NCI-H82 treated with DMSO at 0.1 percent for 48 hours (cell line): ENCODE results near the gene SAMHD1.
"Not testable (repeated sequence)": the region's sequence is repeated elsewhere in the genome, so short reads cannot be mapped to it uniquely, and the experiment has no call there.

Source experiments
- DNase-seq: peaks from one replicate; lab custom pipeline; 2025; ENCODE audit not compliant: unreplicated experiment; lab: John Stamatoyannopoulos, UW

Gene SAMHD1

GRCh38 chr20:36875702-36876472, 75.6 kb downstream of the SAMHD1 start, which contains the start of gene TLDC2:
Gene TLDC2, plus strand, starts transcription at chr20:36876138. Its CDS starts 37 bp downstream, at chr20:36876175.
- DNase-seq = no peak

GRCh38 chr20:36875093-36875492, 76.4 kb downstream of the SAMHD1 start:
- not testable (repeated sequence) for DNase-seq

GRCh38 chr20:36873498-36874189, 77.9 kb downstream of the SAMHD1 start:
- DNase-seq = no peak

- DNase-seq = no peak
These were observed 78.7 kb downstream of the SAMHD1 start for GRCh38 chr20:36872852-36873251.

GRCh38 chr20:36871640-36872570, 79.6 kb downstream of the SAMHD1 start:
- DNase-seq = no peak

- no peak for DNase-seq
These were observed 84.6 kb downstream of the SAMHD1 start for GRCh38 chr20:36866681-36867495.

GRCh38 chr20:36866164-36866563, 85.3 kb downstream of the SAMHD1 start:
- DNase-seq = no peak

- DNase-seq = no peak
These were observed 85.7 kb downstream of the SAMHD1 start for GRCh38 chr20:36865861-36866149.

GRCh38 chr20:36865076-36865860, 86.2 kb downstream of the SAMHD1 start:
- DNase-seq = no peak

GRCh38 chr20:36862857-36863668, 88.4 kb downstream of the SAMHD1 start:
- no peak for DNase-seq

GRCh38 chr20:36861875-36862801, 89.4 kb downstream of the SAMHD1 start:
- no peak for DNase-seq

- no peak for DNase-seq
These were observed 90.0 kb downstream of the SAMHD1 start for GRCh38 chr20:36861625-36861874.

GRCh38 chr20:36860811-36861624, 90.5 kb downstream of the SAMHD1 start:
- no peak for DNase-seq

GRCh38 chr20:36860339-36860738, 91.2 kb downstream of the SAMHD1 start:
- DNase-seq = no peak

GRCh38 chr20:36859700-36860330, 91.7 kb downstream of the SAMHD1 start:
- no peak for DNase-seq

GRCh38 chr20:36859282-36859555, 92.3 kb downstream of the SAMHD1 start:
- DNase-seq = no peak
